Measurements from ENCODE around the gene KIFAP3.

KIFAP3 gene

DNA sequence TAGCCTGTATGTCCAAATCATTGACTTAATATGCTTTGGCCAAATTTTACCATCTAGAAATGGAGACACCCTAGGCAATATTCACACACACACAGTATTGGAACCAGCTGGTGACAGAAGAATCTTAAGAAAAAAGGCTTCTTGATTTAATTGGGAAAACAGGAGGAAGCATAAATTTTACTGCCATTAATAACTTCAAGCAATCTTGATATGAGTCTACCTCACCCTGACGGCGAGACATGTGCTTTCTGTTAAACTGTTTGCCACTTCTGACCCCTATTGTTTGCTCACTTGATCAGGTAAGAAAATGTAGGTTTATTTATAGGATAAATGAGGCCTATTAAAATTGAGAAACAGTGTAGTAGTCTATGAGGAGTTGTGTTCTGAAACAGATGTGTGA, 73.2 kb downstream of the KIFAP3 start:
- DNase-seq (ENCODE audit: extremely low spot score, insufficient read length, low read depth) (no peak), FAIRE-seq (no peak)

DNA sequence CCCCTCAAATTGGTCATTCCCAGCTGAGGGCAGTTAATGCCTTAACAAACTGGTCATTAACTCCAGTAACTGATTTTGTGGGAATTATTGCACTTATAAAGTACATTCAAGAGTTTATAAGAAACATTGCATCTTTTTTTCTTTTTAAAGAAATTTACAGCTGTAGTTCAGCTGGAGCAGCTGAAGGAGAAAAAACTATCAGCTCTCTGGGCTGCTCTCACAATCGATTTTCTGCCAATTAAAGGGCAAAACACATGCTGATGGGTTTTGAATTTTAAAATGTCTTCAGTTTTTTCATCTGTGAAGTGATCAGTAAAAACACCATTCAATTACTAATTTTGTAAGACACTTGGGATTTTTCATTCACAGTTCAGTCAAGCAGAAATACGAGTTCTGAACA, 74.7 kb downstream of the KIFAP3 start:
- DNase-seq (ENCODE audit: extremely low spot score, insufficient read length, low read depth) (no peak), FAIRE-seq (peak; percentile 39)

DNA sequence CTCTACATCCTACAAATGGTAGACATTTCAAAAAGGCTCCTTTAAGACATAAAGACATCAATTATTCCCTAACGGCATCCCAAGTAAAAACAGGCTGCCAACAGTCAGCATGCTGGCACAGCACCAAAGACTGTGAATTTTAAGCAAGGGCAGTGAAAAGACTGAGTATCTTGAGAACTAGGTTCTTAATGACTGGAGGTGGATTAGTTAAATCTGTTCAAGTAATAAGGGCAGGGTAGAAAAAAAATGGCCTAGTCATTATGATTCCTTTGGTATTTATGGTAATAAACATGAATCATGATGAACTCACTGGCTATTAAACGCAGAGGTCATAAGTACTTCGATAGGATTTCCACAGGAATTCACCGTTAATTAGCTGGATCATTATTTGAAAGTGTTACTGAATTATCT, 75.2 kb downstream of the KIFAP3 start:
- no peak for DNase-seq (ENCODE audit: extremely low spot score, insufficient read length, low read depth)

DNA sequence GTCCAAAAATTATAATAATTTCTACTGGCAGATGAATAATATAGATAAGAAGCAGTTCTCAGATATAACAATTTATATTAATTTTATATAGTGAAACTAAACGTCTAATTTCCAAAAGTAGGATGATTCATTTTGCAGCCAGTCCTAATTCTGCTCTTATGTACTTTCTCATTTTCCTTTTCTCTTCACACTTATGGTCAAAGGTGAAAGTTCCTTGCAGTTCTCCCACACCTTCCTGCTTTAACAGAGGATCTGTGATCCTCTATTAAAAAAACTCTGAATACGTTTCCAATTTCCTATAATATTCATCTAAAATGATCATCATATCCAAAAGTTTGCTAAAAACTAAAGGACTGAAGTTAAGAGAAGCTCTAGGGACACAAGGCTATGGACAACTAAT, 78.5 kb downstream of the KIFAP3 start:
- no peak for DNase-seq (ENCODE audit: extremely low spot score, insufficient read length, low read depth)
- FAIRE-seq = no peak

More for the DNA sequence above, 75.2 kb downstream of the KIFAP3 start:
- FAIRE-seq = no peak

DNA sequence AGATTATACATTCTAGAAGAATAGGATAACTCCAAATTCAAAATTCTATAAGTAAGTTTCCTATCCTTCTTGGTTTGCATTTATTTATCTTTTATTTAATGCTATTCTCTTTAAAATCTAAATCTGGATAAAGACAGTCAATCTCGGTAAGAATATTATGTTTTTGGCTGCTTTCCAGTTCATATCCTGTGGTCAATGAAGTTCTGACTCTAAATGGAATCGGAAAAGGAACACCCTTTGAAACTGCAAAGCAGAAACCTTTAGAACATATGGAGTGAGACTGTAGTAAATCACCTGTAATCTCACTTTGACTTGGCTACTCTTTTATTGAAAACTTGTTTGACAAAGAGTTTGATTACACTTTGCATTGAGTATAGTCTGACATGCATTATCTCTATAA, 85.2 kb downstream of the KIFAP3 start:
- FAIRE-seq (no peak), DNase-seq (ENCODE audit: extremely low spot score, insufficient read length, low read depth) (no peak)

DNA sequence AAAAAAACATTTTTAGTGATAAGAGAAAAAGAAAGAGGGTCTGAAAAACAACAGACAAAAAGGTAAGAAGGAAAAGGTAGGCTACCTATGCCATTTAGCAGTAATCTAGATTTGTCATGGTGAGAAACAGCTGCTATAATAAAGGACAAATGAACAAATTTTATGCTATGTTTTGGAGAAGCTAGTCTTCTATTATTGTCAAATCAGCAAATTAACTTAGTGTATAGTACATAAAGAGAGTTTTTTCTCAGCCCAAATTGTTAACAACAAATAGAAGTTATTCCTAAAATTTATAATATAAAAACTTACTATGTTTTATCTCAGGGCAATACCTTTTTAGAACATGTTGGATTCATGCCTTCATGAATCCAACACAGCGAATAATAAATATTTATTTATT, 88.7 kb downstream of the KIFAP3 start:
- no peak for DNase-seq (ENCODE audit: extremely low spot score, insufficient read length, low read depth)
- FAIRE-seq = no peak

DNA sequence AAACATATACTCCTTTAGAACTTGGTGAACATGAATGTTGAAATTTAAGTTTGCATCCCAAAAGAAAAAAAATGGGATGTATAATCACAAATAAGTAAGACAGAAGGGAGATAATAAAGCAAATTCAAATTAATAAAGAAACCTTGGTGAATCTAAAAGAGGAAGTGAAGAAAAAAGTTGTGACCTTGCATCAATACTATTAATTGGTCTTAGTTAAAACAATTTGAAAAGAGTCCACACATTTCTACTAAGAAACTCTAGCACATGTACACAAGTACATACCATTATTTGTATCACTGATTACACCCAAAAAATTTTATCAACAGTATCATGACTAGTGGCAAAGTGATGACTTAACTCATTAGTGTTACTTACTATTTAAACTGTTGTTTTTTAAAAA, 100.4 kb downstream of the KIFAP3 start:
- DNase-seq (ENCODE audit: extremely low spot score, insufficient read length, low read depth) (no peak), FAIRE-seq (no peak)

DNA sequence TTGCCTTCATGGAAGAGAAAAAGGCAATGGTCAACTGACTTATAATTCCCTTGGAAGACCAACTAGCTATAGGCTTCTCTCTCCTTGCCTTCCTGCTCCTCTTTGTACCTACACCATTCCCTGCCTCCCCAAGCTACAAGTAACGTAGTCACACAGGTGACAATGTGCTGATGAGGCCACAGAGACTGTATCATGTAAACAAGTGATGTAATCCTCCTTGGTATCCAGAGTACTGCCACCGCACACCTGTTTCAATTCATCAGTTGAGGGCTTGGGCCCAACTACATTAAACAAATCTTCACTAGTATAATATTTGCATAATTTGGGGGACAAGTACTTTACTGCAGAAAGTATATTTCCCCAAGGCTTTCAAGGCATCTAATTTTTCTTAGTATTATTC, 104.4 kb downstream of the KIFAP3 start:
- FAIRE-seq (no peak), DNase-seq (ENCODE audit: extremely low spot score, insufficient read length, low read depth) (no peak)

DNA sequence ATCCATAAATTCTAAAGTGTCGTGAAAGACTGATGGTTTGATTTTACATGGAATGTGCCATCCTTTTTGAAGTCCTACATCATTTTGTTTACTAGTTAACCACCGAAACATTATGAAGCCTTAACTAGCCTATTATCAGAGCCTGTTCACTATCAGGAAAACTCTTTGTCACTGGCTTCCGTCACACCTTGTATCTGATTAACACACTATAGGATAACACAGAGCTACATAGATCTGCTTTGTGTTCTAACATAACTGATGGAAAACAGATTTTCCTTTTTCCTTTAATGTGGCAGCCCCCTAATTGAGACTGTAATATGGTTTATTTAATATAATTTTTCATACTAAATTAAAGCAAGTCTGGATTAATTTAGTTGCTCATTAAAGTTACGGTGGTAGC, 106.3 kb downstream of the KIFAP3 start:
- DNase-seq (ENCODE audit: extremely low spot score, insufficient read length, low read depth) (no peak), FAIRE-seq (peak; percentile 5)

DNA sequence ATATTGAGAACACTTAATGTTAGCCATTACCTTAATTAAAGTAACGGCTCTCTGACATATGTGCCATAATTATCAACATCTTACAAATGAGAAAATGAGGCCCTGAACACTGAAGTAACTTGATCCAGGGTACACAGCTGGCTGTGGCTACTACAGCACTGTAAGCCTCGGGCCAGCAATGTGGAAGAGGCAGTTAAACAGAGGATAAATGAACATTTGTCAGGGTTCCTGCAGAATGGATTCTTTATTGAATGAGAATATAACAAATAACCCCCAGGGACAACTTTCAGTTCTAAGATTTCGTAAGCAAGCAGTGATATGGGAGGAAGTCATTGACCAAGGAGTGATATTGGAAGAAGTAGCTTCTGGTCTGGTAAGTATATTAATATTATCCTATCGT, 110.3 kb downstream of the KIFAP3 start:
- DNase-seq (ENCODE audit: extremely low spot score, insufficient read length, low read depth) = no peak
- FAIRE-seq = no peak

DNA sequence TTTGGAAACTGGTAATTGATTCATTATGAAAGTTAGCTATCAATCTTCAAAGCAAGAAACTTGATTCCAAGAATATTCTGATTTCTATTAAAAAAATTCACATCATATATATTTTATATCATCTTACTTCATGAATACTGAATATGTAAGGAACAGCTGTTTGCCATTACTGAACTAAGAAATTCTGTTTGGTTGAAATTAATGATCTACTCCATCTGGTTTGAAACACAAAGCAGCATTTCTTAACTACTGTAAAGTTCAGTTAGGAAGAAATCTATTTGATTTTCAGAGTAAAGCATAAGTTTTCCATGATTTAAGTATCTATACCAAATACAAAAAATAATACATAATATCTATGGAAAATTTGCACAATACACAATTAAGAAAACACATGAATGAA, 114.8 kb downstream of the KIFAP3 start:
- DNase-seq (ENCODE audit: extremely low spot score, insufficient read length, low read depth) (no peak), FAIRE-seq (no peak)

DNA sequence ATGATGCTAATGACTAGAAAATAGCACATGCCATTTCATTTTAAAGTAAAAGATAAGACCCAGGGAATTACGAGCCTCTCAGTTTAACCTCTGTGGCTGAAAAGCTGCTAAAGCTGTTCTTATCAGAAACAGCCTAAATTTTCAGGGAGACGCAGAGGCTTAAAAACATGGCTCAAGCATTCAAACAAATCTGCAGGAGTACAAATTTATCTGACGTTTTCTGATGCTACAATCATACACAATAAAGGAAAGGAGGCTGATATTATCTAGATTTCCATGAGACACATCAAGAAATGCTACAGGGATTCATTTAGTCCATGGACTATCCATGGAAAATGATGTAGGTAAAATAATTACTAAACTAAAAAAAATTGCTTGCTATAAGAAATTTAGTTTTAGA, 115.5 kb downstream of the KIFAP3 start:
- FAIRE-seq = peak; percentile 9
- no peak for DNase-seq (ENCODE audit: extremely low spot score, insufficient read length, low read depth)

DNA sequence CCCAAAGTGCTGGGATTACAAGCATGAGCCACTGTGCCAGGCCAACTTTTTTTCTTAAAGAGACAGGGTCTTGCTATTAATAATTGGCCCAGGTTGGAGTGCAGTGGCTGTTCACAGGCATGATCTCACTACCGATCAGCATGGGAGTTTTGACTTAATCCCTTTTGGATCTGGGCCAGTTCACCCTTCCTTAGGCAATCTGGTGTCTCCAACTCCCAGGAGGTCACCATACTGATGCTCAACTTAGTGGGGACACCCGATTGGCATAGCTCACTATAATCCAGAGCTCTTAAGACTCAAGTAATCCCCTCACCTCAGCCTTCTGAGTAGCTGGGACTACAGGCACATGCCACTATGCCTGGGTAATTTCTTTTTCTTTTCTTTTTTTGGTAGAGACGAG, 116.6 kb downstream of the KIFAP3 start:
- no peak for FAIRE-seq
- DNase-seq (ENCODE audit: extremely low spot score, insufficient read length, low read depth) = no peak

DNA sequence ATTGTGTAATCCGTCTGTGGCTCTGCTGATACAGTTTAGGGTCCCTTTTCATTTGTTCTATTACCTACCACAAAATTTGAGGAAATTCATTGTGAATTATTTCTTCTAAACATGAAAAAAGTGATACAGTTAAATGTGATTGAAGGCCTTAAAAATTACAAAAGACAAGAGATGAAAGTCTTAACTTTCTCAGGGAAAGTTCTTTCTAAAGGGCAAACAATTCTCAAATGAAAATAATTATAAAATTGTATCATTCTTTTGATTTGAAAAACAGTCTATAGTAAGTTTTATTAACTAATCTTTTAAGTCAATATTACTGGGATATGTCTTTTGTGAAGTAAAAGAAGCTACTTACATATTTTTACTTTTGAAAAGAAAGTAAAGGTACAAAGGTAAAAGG, 123.4 kb downstream of the KIFAP3 start:
- no peak for DNase-seq (ENCODE audit: extremely low spot score, insufficient read length, low read depth)
- FAIRE-seq = no peak

DNA sequence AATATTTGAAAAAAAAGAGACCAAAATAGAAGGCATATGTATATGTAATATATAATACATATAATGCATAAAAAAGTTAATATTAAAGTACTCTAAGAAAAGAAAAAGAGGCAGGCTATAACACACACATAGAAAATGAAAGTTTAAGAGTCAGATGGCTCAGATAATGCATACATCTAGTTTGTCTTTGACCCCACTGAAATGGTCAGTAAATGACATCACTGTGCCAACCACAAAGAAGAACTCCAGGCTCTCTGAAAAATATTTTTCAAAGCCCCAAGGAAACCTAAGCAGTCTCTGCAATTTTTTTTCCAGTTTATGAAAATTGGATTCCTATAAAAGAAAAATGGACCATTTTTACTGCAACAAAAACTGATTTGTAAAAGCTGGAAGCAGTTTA, 125.4 kb downstream of the KIFAP3 start:
- DNase-seq (ENCODE audit: extremely low spot score, insufficient read length, low read depth) = no peak
- FAIRE-seq = no peak

DNA sequence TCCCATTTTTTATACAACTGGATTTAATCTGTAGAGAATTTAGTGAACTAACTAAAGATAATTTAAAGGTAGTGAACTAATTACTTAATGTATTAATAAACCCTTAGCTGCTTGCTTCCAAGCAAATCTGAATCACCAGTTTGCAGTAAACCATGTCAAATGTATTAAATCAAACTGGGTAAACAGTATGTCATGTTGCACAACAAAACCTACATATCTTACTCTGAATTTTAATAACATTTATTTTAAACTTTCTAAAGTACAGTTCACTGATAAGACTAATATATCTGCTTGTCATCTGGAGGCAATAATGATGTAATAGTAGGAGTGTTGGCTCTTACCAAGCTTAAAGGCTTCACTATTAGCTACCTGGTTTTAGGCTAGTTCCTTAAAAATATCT, 128.3 kb downstream of the KIFAP3 start:
- DNase-seq (ENCODE audit: extremely low spot score, insufficient read length, low read depth) (no peak), FAIRE-seq (no peak)

DNA sequence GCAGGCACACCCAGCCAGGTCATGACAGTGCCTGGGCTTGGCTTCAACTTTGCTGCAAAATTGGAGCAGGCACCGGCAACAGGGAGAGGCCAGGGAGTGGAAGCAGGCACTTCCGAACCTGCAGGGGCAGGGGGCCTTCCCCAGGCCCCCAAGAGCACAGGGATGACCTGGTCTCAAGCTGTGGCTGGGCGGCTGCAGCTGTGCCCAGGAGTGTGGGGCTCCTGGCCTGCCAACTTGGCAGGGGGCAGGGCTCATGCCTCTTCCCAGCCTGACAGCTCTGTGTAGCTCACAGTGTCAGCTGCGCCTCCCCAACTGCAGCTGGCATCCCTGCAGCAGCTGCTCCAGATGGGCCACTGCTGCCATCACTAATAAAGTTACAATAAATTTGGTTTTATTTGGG, 129.3 kb downstream of the KIFAP3 start:
- FAIRE-seq (no peak), DNase-seq (ENCODE audit: extremely low spot score, insufficient read length, low read depth) (no peak)

DNA sequence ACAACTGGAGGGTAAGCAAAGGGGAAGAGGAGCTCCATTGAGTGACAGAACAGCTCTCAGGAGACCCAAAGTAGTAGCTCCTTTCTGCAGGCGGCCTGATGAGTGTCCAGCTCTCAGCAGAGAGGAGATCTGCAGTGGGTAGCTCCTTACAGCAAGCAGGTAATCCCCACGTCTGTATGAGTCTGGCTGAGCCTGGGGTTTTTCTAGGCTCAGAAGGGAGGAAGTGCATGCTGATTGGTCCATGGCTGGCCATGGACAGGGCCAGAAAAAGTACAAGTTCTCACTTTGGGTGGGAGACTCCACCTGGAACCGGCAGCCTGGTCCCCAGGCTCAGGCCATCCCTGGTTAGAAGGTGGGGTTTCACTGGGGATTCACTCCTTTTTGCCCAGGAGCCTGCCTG, 129.9 kb downstream of the KIFAP3 start:
- no peak for FAIRE-seq
- no peak for DNase-seq (ENCODE audit: extremely low spot score, insufficient read length, low read depth)

DNA sequence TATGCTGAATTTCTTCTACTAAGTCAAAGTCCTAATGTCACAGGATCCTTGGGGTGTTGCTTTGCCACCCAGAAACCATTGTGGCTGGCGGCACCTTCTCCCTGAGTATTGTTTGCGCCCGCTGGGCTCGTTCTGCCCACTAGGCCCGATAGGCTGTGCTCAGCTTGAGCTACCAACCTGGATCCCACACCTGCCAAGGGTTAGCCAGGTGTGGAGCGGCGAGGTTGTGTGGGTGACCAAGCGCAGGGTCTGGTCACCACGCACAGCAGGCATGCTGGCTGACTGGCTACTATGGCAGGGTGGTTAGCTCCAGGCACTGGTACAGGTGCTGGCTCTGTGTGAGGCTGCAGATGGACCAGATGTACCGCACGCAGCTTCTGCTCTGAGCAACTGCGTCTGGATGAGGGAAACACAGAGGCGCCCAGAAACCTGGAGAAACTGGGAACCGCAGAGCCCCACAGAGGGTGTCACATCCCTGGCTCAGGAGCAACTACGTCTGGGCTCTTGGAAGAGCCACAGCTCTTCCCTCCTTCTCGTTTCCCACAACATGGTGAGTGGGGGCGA, 130.4 kb downstream of the KIFAP3 start:
- DNase-seq (ENCODE audit: extremely low spot score, insufficient read length, low read depth) = no peak
- no peak for FAIRE-seq

DNA sequence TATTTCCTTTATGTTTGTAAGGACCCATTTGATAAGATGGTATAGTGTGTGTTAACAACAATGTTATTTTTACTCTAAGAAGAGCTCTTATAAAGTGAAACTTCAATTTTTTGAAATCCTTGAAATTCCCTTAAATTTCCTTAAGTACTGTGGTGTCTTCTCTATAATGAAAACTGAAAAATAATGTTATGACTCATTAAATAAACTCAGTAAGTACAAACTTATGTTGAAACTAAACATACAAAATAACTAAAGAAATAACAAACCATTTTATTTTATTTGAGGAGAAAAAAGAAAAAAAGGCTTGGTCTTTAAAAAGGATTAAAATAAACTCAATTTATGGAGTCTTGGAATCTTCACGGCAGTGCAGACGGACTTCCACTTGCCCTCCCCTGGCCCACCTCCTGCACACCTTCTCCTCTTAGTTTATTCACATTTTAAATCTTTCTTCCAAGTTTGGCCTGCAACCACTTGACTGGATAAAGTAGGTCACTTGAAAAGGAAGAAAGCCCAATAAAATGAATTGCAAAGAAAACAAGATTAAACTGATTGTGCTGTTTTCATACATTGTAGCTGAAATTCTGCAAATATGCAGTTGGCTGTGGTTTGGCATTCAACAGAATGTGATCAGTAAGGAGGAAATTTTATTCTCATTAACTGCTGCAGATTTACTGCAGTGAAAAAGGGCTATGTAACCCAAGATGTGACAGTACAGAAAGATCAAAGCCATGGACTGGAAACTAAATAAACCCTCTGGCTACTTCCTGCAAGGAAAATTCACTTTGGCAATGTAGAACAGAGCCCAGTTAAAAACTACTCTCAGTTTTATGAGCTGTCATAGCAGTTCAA, 132.3 kb downstream of the KIFAP3 start:
- FAIRE-seq = no peak
- no peak for DNase-seq (ENCODE audit: extremely low spot score, insufficient read length, low read depth)

DNA sequence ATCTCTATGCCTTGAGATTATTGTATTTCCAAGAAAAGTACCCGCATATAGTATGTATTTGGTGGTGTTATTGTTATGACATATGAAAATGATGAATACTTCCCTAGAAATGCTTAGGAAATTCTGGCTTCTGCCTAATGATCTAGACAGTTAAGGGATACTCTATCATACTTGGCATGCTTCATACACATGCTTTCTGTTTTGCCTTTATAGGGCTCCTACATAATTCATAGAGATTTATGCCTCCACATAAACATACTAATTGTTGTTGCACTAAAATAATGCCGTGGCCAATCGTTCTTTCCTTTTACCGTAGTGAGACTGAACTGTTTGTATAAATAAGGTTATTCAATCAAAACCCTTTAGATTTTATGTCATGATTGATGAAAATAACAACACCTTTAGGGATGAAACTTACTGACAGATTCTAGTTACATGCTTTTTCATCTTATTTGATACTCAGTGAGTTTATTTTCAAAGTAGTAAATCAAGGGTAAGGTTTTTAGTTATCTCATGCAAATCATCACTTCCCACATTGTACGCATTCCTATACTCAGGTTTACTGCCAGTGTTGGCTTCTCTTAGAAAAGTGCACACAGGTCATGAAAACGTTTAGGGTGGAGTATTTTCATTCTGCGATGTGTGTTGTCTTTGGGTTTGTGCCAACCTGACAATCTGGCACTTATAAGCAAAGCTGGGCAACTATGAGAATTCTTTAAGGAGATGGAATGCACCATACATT, 140.3 kb downstream of the KIFAP3 start:
- FAIRE-seq (no peak), DNase-seq (ENCODE audit: extremely low spot score, insufficient read length, low read depth) (no peak)

Data from GM18507 (cell line).